Measurements from ENCODE around the gene CRLF3.
"Not testable (repeated sequence)": the region's sequence is repeated elsewhere in the genome, so short reads cannot be mapped to it uniquely, and the experiment has no call there.

CRLF3 gene

GRCh38 chr17:30814236-30814635, 10.3 kb downstream of the CRLF3 start:
- not testable (repeated sequence) for DNase-seq

DNA sequence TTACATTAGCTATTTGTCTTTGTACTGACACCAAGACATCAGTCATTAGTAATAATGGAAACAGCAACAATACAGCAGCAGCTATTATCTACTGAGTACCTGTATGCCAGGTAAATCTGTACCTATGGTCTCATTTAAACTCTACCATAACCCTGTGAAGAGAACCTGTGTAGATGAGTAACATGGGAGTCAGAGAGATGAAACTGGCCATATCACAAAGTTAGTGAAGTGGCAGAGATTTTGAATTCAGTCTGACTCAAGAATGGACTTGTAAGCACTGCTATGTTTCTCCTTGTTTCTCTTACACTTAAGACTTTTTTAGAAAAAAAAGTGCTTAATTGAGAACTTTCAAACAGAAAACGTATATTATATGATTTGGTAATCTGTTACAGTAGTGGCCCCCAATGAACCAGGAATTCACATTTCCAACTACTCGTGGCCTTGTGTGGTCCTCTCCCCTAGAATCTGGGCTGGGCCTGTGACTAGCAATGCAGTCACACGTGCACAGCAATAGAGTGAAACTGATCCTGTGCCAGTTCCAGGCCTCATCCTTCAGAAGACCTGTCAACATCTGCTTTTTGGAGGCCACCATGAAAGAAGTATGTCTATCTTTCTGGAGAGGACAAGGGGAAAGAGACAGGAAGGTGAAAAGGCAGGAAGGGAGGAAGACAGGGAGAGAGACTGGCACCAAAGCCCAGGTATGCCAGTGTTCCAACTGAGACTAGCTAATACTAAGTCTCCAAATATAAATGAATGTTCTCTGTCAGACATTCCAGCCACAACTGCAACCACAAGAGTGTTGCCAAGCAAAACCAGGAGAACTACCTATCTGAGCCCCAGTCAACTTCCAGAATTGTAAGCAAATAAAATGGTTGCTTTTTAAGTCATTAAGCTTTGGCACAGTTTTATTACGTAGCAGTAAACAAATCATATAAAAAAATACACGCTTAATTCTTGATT, 12.0 kb downstream of the CRLF3 start:
- DNase-seq: peak; percentile 17

DNA sequence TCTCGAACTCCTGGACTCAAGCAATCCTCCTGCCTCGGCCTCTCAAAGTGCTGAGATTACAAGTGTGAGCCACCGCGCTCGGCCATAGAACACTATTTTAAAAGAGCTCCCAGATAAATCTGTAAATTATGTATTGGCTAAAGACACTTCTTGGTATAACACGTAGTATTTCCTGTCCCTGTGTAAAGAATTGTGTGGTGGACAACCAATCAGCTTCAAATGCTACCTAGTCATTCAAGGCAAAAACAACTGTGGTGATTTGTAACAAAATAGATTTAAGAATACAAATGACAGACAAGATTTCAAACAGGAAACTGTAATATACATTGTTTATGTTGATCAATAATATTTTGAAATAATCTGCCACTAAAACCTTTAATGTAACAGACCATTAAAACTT, 14.6 kb downstream of the CRLF3 start:
- no peak for DNase-seq

GRCh38 chr17:30808785-30809286, 15.7 kb downstream of the CRLF3 start:
- no peak for DNase-seq

GRCh38 chr17:30807896-30808295, 16.6 kb downstream of the CRLF3 start:
- DNase-seq: no peak

DNA sequence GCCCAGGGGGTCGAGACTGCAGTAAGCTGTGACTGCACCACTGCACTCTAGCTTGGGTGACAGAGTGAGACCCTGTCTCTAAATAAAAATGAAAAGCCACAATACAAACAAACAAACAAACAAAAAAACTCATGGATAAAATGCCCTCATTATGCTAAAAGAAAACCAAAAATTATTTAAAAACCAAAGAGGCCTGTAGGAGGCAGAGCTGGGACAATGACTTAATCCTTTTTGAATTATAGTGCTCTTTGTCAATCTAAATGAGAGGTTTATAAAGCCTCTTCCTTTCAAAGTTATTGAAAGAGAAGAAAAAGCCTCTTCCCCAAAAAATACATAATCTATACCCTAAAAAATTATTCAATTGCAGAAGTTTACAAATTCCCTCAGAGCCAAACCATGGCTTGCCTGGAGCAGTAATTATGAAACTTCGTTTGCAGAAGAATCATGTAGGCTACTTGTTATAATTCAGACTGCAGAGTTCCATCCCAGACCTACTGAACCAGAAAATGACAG, 18.5 kb downstream of the CRLF3 start:
- no peak for DNase-seq

GRCh38 chr17:30801671-30802070, 22.8 kb downstream of the CRLF3 start:
- no peak for DNase-seq

GRCh38 chr17:30796016-30796415, 28.5 kb downstream of the CRLF3 start:
- no peak for DNase-seq

DNA sequence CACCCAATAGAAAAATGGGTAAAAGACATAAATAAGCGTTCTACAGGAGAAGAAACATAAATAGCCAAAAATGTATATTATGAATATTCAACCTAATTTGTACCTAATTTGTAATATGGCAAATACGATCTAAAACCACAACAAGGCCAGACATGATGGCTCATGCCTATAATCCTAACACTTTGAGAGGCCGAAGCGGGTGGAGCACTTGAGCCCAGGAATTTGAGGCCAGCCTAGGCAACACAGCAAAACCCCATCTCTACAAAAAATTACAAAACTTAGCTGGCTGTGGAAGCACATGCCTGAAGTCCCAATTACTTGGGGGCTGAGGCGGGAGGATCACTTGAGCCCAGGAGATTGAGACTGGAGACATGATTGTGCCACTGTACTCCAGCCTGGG, 30.1 kb downstream of the CRLF3 start:
- no peak for DNase-seq

DNA sequence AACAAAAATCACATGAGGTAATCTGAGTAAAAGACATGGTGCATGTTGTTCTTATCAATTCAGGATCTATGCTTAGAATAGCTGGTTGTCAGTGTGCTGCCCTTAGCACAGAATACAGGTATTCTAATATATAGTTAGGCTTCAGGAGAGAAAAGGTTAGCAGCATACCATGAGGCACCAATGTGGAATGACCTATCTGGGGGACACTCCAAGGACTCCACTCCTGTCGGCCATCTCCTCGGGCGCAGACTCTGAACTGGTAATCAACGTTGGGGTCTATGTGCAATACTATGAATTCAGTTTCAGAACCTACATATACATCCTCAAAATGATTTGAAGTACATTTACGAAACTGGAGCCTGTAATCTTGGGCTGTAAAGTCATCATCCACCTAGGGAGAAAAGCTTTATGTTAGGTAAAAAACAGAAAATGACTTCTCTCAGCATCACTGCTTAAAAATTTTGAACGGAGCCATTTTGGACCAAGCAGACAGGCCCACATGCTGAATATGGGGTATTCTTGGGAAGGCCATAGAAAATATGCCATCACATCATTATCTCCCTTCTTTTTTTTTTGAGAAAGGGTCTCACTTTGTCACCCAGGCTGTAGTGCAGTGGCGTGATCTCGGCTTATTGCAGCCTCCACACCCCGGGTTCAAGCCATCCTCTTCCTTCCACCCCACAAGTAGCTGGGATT, 31.1 kb downstream of the CRLF3 start:
- no peak for DNase-seq

- no peak for DNase-seq
Observed at GRCh38 chr17:30790279-30790678, 34.2 kb downstream of the CRLF3 start.

DNA sequence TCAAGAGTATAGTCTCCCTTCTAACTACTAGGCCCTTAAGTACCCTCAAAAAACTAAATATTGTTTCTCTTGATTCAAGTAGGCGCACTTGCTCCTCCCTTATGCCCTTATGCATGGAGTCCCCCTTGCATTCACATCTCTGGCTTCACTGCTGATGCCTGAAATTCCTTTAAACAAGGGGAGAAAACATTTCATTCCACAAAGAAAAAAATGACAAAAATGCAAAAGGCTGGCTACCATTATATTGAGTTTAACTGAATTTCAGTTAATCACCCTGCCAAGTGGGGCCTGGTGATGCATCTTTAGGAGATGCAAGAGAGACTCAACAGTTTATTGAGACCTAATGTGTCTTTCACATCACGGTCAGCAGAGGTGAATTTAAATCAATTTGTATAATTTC, 35.6 kb downstream of the CRLF3 start:
- no peak for DNase-seq

DNA sequence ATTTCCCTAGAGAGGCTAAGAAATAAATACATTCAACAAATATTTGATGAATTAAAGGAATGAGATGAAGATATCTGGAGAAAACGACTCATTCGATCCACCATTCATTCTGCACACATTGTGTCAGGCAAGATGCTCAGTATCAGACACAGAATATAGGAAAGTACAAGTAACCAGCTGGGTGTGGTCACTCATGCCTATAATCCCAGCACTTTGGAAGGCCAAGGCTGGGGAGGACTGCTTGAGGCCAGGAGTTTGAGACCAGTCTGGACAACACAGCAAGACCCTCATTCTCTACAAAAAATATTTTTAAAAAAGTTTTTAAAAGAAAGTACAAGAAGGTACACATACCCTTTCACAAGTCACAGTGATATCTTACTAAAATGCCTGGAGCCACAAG, 42.3 kb downstream of the CRLF3 start:
- no peak for DNase-seq

DNA sequence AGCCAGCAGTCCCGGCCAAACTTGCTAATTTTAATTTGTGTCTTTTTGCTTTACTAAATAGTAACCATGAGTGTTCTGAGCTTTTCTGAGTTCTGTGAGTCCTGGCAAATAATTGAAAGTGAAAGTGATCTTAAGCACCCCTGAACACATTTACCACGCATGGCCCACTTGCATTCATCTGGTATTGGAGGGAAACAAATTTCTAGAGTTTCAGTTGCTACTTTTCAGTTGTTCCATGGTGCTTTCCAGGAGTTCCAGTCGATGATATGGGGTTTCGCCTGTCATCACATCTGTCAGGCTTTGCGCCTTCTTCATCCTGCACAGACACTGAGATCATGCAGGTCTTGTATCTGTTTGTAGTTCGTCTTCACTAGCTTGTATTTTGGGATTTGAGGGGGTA, 44.1 kb downstream of the CRLF3 start:
- no peak for DNase-seq

DNA sequence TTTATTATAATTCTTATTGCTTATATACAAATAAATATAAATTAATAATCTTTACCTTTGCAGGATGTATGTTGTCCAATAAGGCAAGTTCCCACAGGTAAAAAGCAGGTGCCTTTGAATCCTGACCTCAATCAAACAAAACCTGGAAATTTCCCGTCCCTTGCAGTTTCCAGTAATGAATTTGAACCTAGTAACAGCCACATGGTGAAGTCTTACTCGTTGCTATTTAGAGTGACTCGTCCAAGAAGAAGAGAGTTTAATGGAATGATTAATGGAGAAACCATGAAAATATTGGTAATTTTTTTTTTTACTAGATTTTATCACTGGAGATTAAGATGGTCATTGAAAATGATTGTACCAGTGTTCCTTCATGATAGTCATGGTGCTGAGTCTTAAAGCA, 55.7 kb downstream of the CRLF3 start:
- DNase-seq: not testable (repeated sequence)

DNA sequence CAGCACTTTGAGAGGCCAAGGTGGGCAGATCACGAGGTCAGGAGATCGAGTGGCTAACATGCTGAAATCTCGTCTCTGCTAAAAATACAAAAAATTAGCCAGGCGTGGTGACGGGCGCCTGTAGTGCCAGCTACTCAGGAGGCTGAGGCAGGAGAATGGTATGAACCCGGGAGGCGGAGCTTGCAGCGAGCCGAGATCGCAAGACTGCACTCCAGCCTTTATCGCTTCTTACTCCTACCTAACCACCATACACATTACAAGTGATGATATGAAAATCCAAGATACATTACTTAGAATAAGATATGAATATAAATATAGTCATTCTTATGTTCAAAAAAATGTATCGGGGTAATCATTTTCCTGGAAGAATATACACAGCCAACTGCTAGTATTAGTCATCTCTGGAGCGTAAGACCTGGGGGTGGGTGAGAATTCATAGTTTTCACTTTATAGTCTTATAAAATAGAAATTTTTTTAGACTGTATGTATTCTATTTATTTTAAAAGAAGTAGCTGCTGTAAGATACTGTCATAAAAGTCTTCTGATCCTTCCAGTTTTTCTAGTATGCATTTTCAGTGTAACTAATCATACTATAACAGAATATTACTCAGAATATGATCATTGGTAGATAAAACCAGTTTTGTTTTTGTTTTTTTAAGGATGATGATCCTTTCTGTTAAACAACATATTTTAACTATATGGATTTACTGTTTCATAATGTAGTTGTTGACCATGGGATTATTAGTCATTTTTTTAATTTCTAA, 56.7 kb downstream of the CRLF3 start:
- DNase-seq: peak; percentile 25

DNA sequence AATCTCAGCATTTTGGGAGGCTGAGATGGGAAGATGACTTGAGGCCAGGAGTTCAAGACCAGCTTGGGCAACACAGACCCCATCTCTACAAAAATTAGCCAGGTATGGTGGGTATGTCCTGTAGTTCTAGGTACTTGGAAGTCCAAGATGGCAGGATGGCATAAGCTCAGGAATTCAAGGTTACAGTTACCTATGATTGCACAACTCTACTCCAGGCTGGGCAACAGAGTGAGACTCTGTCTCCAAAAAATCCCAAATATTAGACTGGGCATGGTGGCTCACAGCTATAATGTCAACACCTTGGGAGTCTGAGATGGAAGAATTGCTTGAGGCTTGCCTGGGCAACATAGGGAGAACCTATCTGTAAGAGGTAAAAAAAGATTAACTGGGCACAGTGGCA, 63.4 kb downstream of the CRLF3 start:
- no peak for DNase-seq

DNA sequence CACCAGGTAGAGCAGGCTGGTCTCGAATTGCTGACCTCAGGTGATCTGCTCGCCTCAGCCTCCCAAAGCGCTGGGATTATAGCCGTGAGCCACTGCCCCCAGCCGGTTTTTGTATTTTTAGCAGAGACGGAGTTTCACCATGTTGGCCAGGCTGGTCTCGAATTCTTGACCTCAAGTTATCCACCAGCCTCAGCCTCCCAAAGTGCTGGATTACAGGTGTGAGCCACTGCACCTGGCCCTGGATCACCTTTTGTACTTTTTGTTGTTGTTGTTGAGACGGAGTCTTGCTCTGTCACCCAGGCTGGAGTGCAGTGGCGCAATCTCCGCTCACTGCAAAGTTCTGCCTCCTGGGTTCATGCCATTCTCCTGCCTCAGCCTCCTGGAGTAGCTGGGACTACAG, 71.2 kb downstream of the CRLF3 start:
- not testable (repeated sequence) for DNase-seq

DNA sequence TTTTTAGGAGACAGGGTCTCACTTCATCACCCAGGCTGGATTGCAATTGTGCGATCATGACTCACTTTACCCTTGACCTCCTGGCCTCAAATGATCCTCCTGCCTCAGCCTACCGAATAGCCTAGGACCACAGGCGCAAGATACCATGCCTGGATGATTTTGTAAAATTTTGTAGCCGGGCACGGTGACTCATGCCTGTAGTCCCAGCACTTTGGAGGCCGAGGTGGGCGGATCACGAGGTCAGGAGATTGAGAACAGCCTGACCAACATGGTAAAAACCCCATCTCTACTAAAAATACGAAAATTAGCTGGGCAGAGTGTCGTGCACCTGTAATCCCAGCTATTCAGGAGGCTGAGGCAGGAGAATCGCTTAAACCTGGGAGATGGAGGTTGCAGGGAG, 73.5 kb downstream of the CRLF3 start:
- DNase-seq: not testable (repeated sequence)

- DNase-seq: not testable (repeated sequence)
Observed at GRCh38 chr17:30747621-30748020, 76.9 kb downstream of the CRLF3 start.

- not testable (repeated sequence) for DNase-seq
Observed at GRCh38 chr17:30742669-30743068, 81.8 kb downstream of the CRLF3 start.

GRCh38 chr17:30736371-30736770, 88.1 kb downstream of the CRLF3 start:
- DNase-seq: not testable (repeated sequence)

DNA sequence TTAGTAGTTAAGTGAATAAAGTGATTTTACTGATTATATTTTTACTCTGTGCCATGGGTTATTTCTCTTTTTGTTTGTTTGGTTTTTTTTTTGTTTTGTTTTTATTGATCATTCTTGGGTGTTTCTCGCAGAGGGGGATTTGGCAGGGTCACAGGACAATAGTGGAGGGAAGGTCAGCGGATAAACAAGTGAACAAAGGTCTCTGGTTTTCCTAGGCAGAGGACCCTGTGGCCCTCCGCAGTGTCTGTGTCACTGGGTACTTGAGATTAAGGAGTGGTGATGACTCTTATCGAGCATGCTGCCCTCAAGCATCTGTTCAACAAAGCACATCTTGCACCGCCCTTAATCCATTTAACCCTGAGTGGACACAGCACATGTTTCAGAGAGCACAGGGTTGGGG, 88.8 kb downstream of the CRLF3 start:
- not testable (repeated sequence) for DNase-seq
